HG02610 (cell line): ENCODE data around the gene GPC5.

Experiments used
- ATAC-seq: cut with Tn5 transposase; IDR thresholded peaks from one replicate; pipeline ENCODE4 v1.9.1; 2021; ENCODE audit warnings: mild to moderate bottlenecking, moderate library complexity; ENCODE audit not compliant: unreplicated experiment

GPC5 gene

DNA sequence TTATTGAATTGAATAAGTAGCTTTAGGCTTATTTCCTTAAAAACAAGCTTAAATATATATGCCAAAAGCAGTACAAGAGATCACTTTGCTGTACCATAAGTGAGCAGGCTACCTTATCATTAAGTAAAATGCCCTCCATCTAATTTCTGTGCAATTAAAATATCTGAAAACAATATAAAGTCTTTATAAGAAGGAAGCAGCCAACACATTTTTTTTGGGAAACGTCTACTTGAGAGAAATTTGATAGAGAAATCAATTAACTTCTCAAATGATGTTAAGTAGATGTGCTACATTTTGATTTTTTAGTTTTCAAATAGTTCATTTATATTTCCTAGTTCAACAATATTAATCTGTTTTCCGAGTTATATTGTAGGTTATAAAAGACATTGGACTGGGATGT is 52.5 kb downstream of the GPC5 start:
- ATAC-seq = no peak

DNA sequence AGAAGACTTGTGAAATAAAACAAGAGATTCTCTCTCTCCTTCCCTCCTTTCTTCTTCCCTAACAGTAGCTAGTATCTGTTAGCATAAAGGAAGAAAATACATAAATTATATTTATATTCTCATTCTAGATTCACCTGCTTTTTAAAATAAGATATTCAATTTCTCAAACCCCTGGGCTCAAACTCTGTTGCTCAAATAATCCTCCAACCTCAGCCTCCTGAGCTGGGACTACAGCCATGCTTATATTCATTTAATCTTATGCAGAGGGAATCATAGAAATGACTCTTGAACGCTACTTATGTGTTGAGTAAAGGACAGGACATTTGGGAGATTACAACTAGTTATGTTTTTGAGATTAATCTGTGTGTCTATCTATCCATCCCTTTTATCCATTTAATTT is 56.2 kb downstream of the GPC5 start:
- ATAC-seq = no peak

DNA sequence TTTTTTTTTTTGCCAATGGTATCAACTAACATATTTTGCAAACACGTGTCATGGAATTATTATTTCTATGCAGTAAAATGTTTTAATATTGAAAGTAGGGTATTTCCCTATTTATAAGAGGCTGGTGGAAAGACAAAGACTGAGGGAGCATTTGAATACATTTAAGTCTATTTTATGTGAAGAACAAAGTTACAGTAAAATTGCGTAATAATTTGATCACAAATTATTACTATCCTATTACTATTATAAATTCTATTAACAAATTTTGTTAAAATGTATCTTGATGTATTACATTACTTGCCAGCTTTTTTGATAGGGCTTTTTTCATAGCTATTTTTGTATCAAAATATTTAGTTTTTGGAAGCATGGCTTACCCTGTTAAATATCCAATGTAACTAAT is 58.4 kb downstream of the GPC5 start:
- no peak for ATAC-seq

DNA sequence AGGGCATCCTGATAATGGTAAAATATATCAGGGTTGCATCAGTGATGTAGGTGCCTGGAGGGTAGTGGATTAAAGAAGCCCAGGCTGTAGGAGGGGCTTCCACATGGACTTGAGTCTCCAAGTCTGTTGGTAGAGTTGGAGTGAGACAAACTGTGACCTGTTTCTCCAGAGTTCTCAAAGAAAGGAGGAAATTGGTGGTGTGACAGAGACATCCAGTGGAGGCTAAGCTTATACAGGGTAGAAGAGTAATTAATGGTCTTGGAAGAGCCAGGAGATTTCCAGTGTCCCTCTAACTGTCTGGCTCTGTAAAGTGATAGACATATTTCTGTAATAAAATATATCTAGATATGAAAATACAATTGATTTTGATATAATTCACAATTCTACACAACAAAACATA is 61.1 kb downstream of the GPC5 start:
- no peak for ATAC-seq

DNA sequence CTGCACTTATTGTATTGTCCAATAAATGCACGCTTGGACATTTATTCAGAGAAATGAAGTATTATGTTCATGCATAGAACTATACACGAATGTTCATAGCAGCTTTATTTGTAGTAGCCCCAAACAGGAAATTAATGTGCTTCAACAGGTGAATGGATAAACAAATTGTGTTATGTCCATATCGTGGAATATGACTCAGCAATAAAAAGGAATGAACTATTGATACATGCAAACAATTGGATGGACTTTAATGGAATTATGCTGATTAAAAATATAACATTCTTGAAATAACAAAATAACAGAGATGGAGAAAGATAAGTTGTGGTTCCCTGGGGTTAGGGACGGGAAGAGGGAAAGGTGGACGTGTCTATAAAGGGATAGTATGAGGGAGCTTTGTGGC is 65.9 kb downstream of the GPC5 start:
- ATAC-seq = no peak

DNA sequence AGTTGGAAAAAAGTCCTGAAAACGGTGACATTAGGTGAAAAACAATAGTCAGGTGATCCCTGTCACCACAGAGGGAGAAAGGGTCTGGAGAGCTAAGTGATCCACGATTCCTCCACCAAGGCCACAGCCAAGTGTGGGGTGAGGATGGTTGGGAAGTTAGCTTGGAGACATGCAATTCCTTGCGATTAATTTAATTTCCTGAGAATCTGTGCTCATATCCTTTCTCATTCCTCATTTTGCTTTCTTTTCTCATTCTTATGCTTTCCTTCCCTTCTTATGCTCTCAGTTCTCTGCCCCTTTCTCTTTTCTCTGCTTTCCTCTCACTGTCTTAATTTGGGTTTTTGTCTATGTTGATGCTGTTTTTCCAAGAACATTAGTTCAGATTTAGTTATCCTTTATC is 68.8 kb downstream of the GPC5 start:
- ATAC-seq = no peak

DNA sequence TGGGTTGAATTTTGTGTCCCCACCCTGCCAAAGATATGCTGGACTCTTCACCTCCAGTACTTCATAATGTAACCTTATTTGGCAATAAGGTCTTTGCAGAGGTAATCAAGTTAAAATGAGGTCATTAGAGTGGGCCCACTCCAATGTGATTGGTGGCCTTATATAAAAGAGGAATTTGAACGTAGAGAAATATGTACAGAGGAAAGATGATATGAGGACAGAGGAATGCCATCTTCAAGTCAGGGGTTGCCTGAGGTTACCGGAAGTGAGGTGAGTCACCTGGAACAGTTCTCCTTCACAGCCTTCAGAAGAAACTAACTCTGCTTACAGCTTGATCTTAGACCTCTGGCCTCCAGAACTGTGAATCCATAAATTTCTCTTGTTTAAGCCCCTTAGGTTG is 69.9 kb downstream of the GPC5 start:
- no peak for ATAC-seq

DNA sequence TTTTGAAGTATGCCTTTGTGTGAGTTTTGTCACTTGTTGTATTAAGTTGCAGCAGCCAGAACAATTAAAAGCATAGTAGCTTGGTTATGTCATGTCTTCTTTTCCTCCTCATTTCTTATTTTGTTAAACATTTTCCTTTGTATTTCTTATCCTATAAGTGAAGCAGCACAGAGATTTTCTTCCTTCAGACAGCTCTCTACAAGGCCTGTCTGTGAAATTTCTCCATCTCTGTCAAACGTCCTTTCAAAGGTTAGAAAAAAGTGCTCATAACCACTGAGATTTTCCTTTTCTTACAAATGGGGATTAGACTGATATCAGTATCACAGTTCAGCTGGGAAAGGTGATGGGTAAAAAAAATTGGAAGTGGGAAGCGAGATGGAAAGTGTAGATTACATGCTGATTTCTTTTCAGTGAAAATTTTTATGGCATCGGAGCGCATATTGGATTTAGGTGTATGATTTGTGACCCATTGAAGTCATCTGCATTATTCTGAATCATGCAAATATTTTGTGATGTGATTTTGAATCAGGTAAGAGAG is 71.7 kb downstream of the GPC5 start:
- ATAC-seq = no peak

DNA sequence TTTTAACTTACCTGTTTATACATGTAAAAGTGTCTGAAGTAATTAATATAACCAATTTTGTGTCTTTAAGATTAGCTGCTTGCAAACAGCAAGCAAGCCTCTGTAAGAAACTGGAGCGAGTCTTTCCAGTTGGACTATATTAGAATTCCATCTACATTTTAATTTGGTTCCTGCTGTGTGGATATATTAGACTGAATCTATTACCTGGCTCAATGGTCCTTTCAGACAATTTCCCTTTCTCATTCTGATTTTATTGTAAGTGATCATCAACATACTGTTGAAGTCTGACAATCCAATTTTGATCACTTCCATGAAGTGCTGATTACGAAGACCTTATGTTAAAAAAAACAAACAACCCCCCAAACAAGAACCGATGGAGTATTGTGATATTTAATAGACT is 72.3 kb downstream of the GPC5 start:
- no peak for ATAC-seq

DNA sequence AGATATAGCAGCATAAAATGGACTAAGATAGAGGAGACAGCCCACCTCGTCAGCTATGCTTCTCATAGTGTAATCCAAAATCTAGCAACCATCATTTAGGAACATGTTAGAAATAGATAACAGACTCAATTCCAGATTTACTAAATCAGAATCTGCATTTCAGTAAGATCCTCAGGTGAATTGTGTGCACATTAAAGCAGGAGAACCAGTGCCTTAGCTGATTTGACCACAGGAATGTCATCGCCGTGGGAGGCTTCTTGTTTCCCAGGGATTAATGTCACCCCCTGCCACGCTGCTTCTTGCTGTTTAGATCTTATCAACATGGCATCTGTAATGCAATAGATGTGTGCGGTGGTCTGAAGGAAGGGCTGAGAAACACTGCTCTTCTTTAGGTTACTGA is 84.0 kb downstream of the GPC5 start:
- ATAC-seq = no peak

DNA sequence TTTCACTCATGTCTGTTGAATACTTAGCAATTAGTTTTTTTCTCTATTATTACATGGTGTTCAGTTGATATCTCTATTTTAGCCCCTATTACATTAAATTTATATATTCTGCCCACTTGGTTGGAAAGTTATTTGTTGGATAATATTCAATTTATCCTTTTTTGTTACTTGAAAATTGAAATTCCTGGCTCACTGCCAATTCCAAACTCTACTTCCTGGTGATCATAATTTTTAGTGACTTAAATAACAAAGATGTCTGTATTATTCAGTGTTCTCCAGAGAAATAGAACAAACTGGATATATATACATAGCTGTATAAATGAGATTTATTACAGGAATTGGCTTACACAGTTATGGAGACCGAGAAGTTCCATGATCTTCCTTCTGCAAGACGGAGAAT is 93.6 kb downstream of the GPC5 start:
- no peak for ATAC-seq

DNA sequence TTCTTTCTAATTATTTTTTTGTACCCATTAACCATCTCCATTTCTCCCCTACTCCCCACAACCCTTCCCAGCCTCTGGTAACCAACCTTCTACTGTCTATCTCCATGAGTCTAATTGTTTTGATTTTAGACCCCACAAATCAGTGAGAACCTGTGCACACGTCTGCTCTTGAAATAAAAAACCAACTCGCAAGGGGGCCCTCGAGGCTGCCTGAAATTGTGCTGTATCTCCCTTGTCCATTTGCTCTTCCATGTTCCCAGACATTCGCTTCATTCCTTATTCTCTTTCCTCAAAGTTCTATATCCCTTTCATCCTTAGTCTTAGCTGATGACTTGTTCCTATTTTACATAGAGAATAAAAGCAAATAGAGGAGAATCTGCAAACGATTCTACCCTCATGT is 95.0 kb downstream of the GPC5 start:
- no peak for ATAC-seq

DNA sequence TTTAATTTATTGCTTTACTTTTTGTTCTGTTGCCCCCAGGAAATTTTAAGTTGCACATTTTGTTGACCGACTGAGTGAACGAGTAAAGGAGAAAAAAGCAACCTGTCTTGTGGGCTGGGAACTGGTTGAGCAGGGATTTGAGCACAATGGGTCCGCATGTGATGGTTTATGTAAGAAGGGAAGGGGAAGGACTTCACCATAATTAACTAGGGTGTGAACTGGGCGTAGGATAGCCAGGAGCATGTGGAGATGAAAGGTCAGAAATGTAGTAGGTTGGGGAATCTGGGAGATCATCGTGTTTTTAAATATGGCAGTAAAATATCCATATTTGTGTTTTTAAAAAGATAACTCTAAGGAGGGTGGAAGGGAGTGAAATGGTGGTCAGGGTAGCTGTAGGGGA is 99.9 kb downstream of the GPC5 start:
- no peak for ATAC-seq

DNA sequence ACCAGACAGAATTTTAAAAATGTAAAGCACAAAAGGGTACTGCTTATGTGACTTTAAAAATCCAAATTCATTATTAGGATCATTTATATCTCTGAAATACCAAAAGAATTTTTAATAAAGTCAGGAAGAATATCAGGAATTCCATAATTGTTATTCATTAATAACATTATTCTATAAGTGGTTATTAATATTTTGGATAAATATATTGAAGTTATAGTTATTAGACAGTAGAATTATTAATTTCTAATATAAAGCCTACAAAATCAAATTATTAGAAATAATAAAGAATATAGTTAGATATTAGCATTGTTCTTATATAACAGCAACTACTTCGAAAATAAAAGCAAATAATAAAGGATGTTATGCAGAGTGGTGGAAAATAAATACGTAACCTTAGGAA is 105.8 kb downstream of the GPC5 start:
- no peak for ATAC-seq

DNA sequence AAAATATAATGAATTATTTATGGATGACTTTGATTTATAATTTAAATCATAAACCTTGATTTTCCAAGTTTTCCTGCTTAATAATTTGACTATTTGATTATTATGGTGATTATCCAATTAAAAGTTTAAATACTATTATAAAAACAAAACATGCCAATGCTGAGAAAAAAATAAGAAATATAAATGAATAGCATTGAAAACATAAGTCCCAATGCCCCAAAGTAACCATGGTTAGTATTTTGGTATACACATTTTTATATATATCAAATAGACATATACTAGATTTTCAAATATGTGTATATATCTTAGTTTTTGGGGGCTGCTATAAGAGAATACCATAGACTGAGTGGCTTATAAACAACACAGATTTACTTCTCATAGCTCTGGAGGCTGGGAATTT is 108.3 kb downstream of the GPC5 start:
- ATAC-seq = no peak

DNA sequence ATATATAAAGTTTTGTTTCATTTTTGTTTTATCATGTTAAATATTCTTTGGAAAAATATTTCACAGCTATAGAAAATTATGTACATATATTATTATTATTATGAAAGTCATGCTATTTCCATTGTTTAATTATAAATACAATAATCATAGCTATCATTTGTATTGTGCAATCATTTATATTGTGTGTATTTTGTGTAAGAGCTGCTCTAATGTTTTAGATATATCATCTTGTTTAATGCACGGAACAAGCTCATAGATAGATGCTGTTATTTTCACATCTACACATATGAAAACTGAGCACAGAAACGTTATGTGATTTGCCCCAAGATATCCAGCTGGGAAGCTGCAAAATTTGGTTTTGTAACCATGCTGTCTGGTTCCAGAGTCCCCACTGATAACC is 111.6 kb downstream of the GPC5 start:
- ATAC-seq = no peak

DNA sequence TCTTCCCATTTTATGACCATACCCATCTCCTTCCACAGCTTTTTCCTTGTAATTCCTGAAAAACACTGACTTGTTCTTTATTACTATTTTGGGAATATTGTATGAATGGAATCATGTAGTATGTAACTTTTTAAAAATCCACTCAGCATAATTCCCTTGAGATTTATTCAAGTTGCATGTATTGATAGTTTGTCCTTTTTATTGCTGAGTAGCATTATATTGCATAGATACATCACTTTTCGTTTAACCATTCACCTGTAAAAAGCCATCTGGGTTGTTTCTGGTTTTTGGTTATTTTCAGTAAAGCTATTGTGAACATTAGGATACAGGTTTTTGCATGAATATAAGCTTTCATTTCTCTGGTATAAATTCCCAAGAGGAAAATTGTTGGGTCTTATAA is 115.4 kb downstream of the GPC5 start:
- ATAC-seq = no peak

DNA sequence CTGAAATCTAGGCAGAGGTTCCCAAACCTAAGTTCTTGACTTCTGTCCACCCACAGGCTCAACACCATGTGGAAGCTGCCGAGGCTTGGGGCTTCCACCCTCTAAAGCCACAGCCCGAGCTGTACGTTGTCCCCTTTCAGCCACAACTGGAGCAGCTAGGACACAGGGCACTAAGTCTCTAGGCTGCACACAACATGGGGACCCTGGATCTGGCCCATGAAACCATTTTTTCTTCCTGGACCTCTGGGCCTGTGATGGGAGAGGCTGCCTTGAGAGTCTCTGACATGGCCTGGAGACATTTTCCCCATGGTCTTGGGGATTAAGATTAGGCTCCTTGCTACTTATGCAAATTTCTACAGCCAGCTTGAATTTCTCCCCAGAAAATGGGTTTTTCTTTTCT is 118.4 kb downstream of the GPC5 start:
- ATAC-seq = no peak

DNA sequence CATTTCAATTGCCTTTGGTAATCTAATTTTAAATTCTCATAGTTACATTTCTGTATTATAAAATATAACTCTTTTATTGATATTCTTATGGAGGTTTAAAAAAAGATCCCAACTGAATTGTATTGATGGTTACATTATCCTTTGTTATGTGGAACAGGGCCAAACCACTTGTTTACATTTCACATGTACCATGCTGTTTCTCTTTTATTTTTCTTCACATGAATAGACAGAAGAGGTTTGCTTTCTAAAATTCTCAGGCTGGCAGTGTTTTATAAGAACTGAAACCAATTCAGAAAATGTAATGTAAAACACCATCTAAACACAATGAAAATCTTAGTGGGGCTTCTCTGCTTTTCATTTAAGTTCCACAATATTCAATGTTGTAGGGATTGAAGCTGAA is 122.5 kb downstream of the GPC5 start:
- ATAC-seq = no peak

DNA sequence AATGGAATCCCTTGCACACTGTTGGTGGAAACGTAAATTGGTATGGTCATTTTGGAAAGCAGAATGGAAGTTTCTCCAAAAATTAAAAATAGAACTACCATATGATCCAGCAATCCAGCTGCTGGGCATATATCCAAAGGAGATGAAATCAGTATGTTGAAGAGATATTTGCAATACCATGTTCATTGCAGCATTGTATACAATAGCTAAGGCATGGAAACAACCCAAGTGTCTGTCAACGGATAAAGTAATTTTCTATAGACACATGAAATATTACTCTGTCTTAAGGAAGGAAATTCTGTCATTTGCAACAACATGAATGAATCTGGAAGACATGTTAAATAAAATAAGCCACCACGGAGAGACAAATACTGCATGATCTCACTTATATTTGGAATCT is 124.7 kb downstream of the GPC5 start:
- ATAC-seq = no peak

DNA sequence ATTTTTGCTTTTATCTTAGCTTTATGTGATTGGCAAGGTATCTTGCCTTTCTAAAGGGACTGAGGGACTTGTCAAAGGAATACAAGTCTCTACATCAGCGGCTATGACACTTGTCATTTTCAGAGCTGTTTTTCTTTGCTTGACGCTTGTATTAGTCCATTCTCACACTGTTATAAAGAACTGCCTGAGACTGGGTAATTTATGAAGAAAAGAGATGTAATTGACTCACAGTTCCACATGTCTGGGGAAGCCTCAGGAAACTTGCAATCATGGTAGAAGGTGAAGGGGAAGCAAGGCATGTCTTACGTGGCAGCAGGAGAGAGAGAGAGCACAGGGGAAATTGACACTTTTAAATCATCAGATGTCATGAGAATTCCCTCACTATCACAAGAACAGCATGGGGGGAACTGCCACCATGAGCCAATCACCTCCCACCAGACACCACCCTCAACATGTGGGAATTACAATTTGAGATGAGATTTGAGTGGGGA is 128.2 kb downstream of the GPC5 start:
- ATAC-seq = no peak

DNA sequence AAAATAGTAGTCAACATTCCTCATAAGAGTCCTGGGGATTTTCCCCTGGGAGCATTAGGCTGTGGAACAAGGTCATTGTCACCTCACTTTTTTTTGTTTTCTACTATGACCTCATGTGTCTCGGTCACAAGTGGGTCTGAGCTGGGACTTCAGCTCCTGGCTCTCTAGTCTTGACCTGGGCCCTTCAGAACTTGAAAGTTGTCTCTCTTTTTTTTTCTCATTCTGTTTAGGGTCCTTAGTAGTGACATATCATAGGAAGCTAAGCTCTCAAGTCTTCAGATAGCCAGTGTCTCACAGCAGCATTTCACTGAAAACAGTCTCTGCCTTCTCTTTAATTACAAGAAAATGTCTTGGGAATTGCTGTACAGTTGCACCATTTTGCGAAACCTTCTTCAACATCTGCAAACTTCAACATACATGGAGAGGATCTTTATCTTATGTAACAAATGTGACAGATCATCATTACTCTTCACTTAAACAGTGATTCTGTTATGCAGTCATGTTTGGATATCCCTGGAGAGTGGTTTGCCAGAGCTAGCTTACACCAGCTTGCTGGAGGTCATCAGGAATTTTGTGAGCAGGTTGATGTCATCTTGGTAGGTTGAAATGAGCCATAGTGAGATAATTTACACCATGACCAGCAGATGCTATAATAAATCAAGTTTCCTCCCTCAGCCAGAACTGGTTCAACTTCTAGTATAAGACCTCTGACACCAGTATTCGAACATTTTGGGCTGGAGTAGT is 131.5 kb downstream of the GPC5 start:
- no peak for ATAC-seq

DNA sequence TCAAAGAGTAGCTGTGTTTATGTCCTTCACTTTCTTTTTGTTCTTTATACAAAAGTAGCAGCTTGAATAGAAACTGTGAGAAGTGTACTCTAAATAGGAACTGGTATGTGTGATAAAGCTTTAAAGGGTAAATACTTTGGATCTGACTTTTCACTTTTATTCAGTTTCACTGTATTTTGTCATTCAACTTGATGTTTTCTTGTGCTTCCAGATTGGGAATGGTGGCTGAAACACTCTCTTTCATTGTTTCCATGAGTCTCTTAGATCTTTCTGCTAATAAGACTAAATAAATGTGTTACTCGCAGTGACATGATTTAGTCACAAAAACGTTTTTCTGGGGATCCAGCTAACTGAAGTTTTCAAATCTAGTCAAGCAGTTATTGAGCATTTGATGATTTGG is 133.2 kb downstream of the GPC5 start:
- no peak for ATAC-seq
